Measurements from ENCODE around the gene YTHDC2.

The YTHDC2 gene

DNA sequence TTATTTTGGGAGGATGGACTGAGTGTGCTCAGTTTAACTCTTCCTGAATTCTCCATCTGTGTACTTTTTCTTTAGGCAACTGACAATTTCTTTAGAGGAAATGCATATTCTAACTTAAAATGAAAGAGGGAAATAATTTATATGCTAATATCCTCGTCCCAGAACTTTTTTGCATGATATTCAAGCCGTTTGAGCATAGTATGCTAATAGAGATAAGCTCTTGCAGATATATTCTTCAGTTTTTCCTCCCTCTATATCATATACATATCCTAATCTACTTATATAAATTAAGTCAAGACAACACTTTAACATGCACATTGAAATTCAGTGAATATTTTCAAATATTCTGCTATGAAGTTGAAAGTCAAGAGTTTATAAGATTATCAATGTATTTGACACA lies 84.7 kb downstream of the YTHDC2 start:
- H3K79me2 ChIP-seq (ENCODE audit: control insufficient read depth, insufficient read depth, low read length, poor library complexity), result no peaks in the 10 kb centered on the region
- WGBS (ENCODE audit: extremely low coverage, insufficient coverage, insufficient read length), result no CpG with 5 or more reads among the region's 2 CpGs
- H3K4ac ChIP-seq (ENCODE audit: low read depth, low read length), result no peak overlapping the region

DNA sequence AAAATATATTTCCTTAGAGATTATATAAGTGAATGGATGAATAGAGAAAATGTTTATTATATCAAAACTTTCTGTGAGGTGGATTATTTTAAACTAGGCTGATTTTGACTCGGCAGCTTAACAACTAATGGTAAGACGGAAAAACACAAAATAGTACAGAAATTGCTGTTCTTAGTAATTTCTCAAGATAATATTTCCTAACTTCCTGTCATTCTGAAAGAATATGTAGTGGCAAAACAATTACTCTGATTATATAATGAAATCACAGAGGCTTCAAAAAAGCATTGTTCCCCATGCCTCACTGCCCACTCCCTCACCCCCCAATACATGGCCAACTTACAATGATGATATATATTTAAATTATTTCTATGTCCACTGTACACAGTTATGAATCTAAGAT lies 85.4 kb downstream of the YTHDC2 start:
- no peak overlapping the region for H3K4me2 ChIP-seq (ENCODE audit: low read length)
- H3K79me1 ChIP-seq (ENCODE audit: low read length), result no peaks in the 10 kb centered on the region
- no peak overlapping the region for H4K8ac ChIP-seq (ENCODE audit: low read depth, low read length)
- H3K18ac ChIP-seq (ENCODE audit: low read length), result no peak overlapping the region
- no peak overlapping the region for H4K12ac ChIP-seq (ENCODE audit: low read depth, low read length)
- H3K4ac ChIP-seq (ENCODE audit: low read depth, low read length), result no peak overlapping the region
- H3K23ac ChIP-seq (ENCODE audit: low read length), result no peak overlapping the region
- H4K91ac ChIP-seq (ENCODE audit: low read depth, low read length), result no peak overlapping the region
- H3K14ac ChIP-seq (ENCODE audit: low read length), result no peak overlapping the region
- no peak overlapping the region for H2BK120ac ChIP-seq (ENCODE audit: insufficient read depth, low read length, poor library complexity)
- no peak for DNase-seq
- no peaks in the 10 kb centered on the region for H3K9me3 ChIP-seq (ENCODE audit: insufficient read depth, low read depth, low read length)
- no peak overlapping the region for H2AK5ac ChIP-seq (ENCODE audit: low read length)
- no peaks in the 10 kb centered on the region for H3K79me2 ChIP-seq (ENCODE audit: control insufficient read depth, insufficient read depth, low read length, poor library complexity)
- no peak overlapping the region for H2BK12ac ChIP-seq (ENCODE audit: low read length)
- H3K4me1 ChIP-seq (ENCODE audit: control insufficient read depth in 1 of 2, insufficient read depth in 2 of 2, low read length in 2 of 2), result no peaks in the 10 kb centered on the region
- H3K36me3 ChIP-seq (ENCODE audit: control insufficient read depth in 1 of 2, insufficient read depth in 2 of 2, low read length in 2 of 2), result no peaks in the 10 kb centered on the region
- H2BK5ac ChIP-seq (ENCODE audit: low read depth, low read length, poor library complexity), result no peak overlapping the region
- H2AFZ ChIP-seq (ENCODE audit: insufficient read depth, low read length, poor library complexity), result no peak overlapping the region
- no peak overlapping the region for H3K27ac ChIP-seq (ENCODE audit: low read depth, low read length)
- H3K27me3 ChIP-seq (ENCODE audit: insufficient read depth, low read length), result no peaks in the 10 kb centered on the region
- no CpG with 5 or more reads among the region's 2 CpGs for WGBS (ENCODE audit: extremely low coverage, insufficient coverage, insufficient read length)
- no peak overlapping the region for H3K4me3 ChIP-seq (ENCODE audit: low read depth, low read length)
- H3K9ac ChIP-seq (ENCODE audit: low read length), result no peak overlapping the region

More for the DNA sequence above, 84.7 kb downstream of the YTHDC2 start:
- no peak overlapping the region for H2BK120ac ChIP-seq (ENCODE audit: insufficient read depth, low read length, poor library complexity)
- no peak overlapping the region for H4K12ac ChIP-seq (ENCODE audit: low read depth, low read length)
- no peak overlapping the region for H3K4me3 ChIP-seq (ENCODE audit: low read depth, low read length)
- no peak overlapping the region for H2AK5ac ChIP-seq (ENCODE audit: low read length)
- no peaks in the 10 kb centered on the region for H3K4me1 ChIP-seq (ENCODE audit: control insufficient read depth in 1 of 2, insufficient read depth in 2 of 2, low read length in 2 of 2)
- no peak overlapping the region for H3K23ac ChIP-seq (ENCODE audit: low read length)
- no peak for DNase-seq
- no peaks in the 10 kb centered on the region for H3K36me3 ChIP-seq (ENCODE audit: control insufficient read depth in 1 of 2, insufficient read depth in 2 of 2, low read length in 2 of 2)
- H3K4me2 ChIP-seq (ENCODE audit: low read length), result no peak overlapping the region
- H3K27ac ChIP-seq (ENCODE audit: low read depth, low read length), result no peak overlapping the region
- H3K9me3 ChIP-seq (ENCODE audit: insufficient read depth, low read depth, low read length), result no peaks in the 10 kb centered on the region
- H2BK5ac ChIP-seq (ENCODE audit: low read depth, low read length, poor library complexity), result no peak overlapping the region
- H3K27me3 ChIP-seq (ENCODE audit: insufficient read depth, low read length), result no peaks in the 10 kb centered on the region
- no peak overlapping the region for H3K14ac ChIP-seq (ENCODE audit: low read length)
- H4K8ac ChIP-seq (ENCODE audit: low read depth, low read length), result no peak overlapping the region
- H3K79me1 ChIP-seq (ENCODE audit: low read length), result no peaks in the 10 kb centered on the region
- no peak overlapping the region for H4K91ac ChIP-seq (ENCODE audit: low read depth, low read length)
- no peak overlapping the region for H2BK12ac ChIP-seq (ENCODE audit: low read length)
- H2AFZ ChIP-seq (ENCODE audit: insufficient read depth, low read length, poor library complexity), result no peak overlapping the region
- no peak overlapping the region for H3K18ac ChIP-seq (ENCODE audit: low read length)
- H3K9ac ChIP-seq (ENCODE audit: low read length), result no peak overlapping the region

DNA sequence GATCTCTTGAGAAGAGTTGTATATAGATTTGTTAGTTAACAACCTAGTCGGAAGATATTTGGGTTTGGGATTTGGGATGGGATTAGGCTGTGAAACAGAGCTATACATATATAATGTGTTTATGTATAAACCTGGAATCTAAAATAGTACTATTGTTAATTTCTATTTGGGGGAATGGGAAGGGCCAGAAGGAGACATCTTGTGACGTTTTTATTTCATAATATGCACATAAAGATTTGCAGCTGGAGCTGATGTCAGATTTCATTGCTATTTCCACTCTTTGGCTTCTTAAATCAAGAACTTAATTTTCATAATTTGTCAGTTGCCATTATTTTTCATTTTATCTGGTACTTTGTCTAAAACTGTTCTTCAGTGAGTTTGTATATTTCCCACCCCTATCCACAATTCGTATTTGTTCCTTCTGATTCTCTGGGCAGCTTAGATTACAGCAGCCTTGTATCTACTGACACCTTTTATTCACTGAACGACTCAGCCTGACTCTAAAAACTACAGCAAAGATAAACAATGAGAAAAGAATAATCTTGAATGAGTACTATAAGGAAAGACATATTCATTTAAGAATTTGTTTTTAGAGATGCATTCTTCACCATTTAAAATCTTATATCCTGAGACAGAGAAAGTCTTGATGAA lies 86.9 kb downstream of the YTHDC2 start:
- H3K27ac ChIP-seq (ENCODE audit: low read depth, low read length), result no peak overlapping the region
- no peaks in the 10 kb centered on the region for H3K79me1 ChIP-seq (ENCODE audit: low read length)
- H4K91ac ChIP-seq (ENCODE audit: low read depth, low read length), result no peak overlapping the region
- H3K79me2 ChIP-seq (ENCODE audit: control insufficient read depth, insufficient read depth, low read length, poor library complexity), result no peaks in the 10 kb centered on the region
- no peak overlapping the region for H3K23ac ChIP-seq (ENCODE audit: low read length)
- no peak overlapping the region for H2BK120ac ChIP-seq (ENCODE audit: insufficient read depth, low read length, poor library complexity)
- H3K4ac ChIP-seq (ENCODE audit: low read depth, low read length), result no peak overlapping the region
- H3K4me1 ChIP-seq (ENCODE audit: control insufficient read depth in 1 of 2, insufficient read depth in 2 of 2, low read length in 2 of 2), result no peaks in the 10 kb centered on the region
- H3K4me2 ChIP-seq (ENCODE audit: low read length), result no peak overlapping the region
- WGBS (ENCODE audit: extremely low coverage, insufficient coverage, insufficient read length), result 100% methylated on average over 1 of the region's 4 CpGs
- H3K27me3 ChIP-seq (ENCODE audit: insufficient read depth, low read length), result no peaks in the 10 kb centered on the region
- no peak for DNase-seq
- no peak overlapping the region for H2AK5ac ChIP-seq (ENCODE audit: low read length)
- no peak overlapping the region for H2BK5ac ChIP-seq (ENCODE audit: low read depth, low read length, poor library complexity)
- no peak overlapping the region for H4K8ac ChIP-seq (ENCODE audit: low read depth, low read length)
- H3K9me3 ChIP-seq (ENCODE audit: insufficient read depth, low read depth, low read length), result no peaks in the 10 kb centered on the region
- H3K4me3 ChIP-seq (ENCODE audit: low read depth, low read length), result no peak overlapping the region
- no peak overlapping the region for H3K9ac ChIP-seq (ENCODE audit: low read length)
- H2BK12ac ChIP-seq (ENCODE audit: low read length), result no peak overlapping the region
- H2AFZ ChIP-seq (ENCODE audit: insufficient read depth, low read length, poor library complexity), result no peak overlapping the region
- no peak overlapping the region for H4K12ac ChIP-seq (ENCODE audit: low read depth, low read length)
- no peaks in the 10 kb centered on the region for H3K36me3 ChIP-seq (ENCODE audit: control insufficient read depth in 1 of 2, insufficient read depth in 2 of 2, low read length in 2 of 2)
- no peak overlapping the region for H3K14ac ChIP-seq (ENCODE audit: low read length)
- no peak overlapping the region for H3K18ac ChIP-seq (ENCODE audit: low read length)

DNA sequence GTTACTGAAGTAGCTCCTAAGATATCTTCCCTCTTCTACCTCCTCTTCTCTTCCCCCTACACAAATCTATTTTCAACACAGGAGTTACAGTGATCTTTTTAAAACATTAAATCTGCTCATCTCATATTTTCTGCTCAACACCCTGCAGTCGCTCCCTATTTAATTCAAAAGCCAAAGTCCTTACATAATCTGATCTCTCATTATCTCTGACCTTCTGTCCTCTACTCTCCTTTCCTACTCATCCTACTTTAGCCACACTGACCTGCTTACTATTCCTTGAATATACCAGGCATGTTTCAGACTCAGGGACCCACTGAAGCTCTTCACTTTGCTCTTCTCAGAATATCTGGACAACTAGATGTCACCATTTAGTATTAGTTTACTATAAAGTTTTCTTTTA lies 87.9 kb downstream of the YTHDC2 start:
- H2AFZ ChIP-seq (ENCODE audit: insufficient read depth, low read length, poor library complexity), result no peak overlapping the region
- no peak overlapping the region for H2BK120ac ChIP-seq (ENCODE audit: insufficient read depth, low read length, poor library complexity)
- no peak overlapping the region for H3K9ac ChIP-seq (ENCODE audit: low read length)
- H3K23ac ChIP-seq (ENCODE audit: low read length), result no peak overlapping the region
- no peak overlapping the region for H2BK5ac ChIP-seq (ENCODE audit: low read depth, low read length, poor library complexity)
- H3K4me2 ChIP-seq (ENCODE audit: low read length), result no peak overlapping the region
- H3K27ac ChIP-seq (ENCODE audit: low read depth, low read length), result no peak overlapping the region
- H3K4ac ChIP-seq (ENCODE audit: low read depth, low read length), result no peak overlapping the region
- no peak overlapping the region for H4K8ac ChIP-seq (ENCODE audit: low read depth, low read length)
- no peaks in the 10 kb centered on the region for H3K4me1 ChIP-seq (ENCODE audit: control insufficient read depth in 1 of 2, insufficient read depth in 2 of 2, low read length in 2 of 2)
- no peak overlapping the region for H2AK5ac ChIP-seq (ENCODE audit: low read length)
- H3K18ac ChIP-seq (ENCODE audit: low read length), result no peak overlapping the region
- H3K4me3 ChIP-seq (ENCODE audit: low read depth, low read length), result no peak overlapping the region
- H3K79me1 ChIP-seq (ENCODE audit: low read length), result no peaks in the 10 kb centered on the region
- no peaks in the 10 kb centered on the region for H3K9me3 ChIP-seq (ENCODE audit: insufficient read depth, low read depth, low read length)
- no peak overlapping the region for H4K12ac ChIP-seq (ENCODE audit: low read depth, low read length)
- no peaks in the 10 kb centered on the region for H3K27me3 ChIP-seq (ENCODE audit: insufficient read depth, low read length)
- H4K91ac ChIP-seq (ENCODE audit: low read depth, low read length), result no peak overlapping the region
- no peaks in the 10 kb centered on the region for H3K79me2 ChIP-seq (ENCODE audit: control insufficient read depth, insufficient read depth, low read length, poor library complexity)
- H2BK12ac ChIP-seq (ENCODE audit: low read length), result no peak overlapping the region
- H3K36me3 ChIP-seq (ENCODE audit: control insufficient read depth in 1 of 2, insufficient read depth in 2 of 2, low read length in 2 of 2), result no peaks in the 10 kb centered on the region
- DNase-seq, result no peak
- no peak overlapping the region for H3K14ac ChIP-seq (ENCODE audit: low read length)
- WGBS (ENCODE audit: extremely low coverage, insufficient coverage, insufficient read length), result no CpG with 5 or more reads among the region's 1 CpG

All from trophoblast cell (in vitro differentiated cells and primary cell).